Daoy (cell line): ENCODE measurements around the gene HIVEP1. TPM values are rescaled to one million over a fixed set of nuclear protein-coding genes. Genes with fewer than 3 reads are reported as not detected.

Experiments used
- DNase-seq: peaks from one replicate; pipeline ENCODE4 v3.0.0-alpha.2; 2015; ENCODE audit warnings: low read depth
- total RNA-seq: library from RNA; depleted of rRNA; stranded (reverse); fragments of >200 nt; shearing (Covaris generic); gene quantifications from 2 replicates; pipeline ENCODE4 v1.2.3, GENCODE V29; 2014; rRNA removed

Gene HIVEP1
- total RNA-seq, 1 experiment from 2014 or later = 11.9 TPM

DNA sequence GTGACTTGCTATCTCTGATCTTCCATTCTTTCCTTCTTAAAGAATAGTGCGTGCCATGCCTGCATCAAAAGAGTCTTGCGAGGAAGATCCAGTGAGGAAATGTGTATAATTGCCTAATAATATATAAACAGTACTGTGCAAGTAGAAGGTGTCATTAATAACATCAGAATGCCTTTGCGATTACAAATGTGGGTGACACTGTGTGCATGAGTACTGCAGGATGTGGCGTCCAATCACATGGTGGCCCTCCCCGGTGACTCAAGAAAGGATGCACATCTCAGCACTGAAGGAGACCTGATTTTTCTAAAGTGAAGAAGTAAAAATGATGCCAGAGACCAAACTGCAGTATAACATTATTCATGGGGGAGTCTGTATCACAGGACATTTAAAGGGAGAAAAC is 170.6 kb downstream of the HIVEP1 start:
- peak; percentile 66 for DNase-seq

DNA sequence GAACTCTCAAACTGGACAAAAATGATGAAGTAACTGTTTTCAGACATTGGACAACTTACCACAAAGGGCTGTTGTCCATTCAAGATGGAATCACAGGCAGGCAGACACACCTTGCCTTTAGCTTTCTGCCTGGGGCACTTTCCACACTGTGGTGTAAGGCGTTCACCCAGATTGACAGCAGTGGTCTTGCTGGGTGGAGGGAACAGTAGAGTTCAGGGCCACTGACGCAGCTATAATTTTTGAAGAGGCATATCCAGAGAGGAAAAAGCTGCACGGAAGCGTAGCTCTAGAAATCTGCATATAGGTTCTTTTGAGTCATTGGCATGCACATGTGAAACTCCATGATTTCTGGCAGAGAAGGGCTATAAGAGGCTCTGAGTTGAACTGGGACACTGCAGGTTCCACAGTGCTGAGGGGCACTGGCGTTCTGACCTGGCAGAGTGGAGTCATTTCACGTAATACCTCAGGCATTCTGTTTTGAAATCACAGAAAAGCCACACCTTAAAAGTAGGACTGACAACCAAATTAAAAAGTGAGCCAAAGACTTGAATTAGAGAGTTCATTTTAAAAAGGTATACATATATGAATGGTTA is 173.1 kb downstream of the HIVEP1 start:
- no peak for DNase-seq

DNA sequence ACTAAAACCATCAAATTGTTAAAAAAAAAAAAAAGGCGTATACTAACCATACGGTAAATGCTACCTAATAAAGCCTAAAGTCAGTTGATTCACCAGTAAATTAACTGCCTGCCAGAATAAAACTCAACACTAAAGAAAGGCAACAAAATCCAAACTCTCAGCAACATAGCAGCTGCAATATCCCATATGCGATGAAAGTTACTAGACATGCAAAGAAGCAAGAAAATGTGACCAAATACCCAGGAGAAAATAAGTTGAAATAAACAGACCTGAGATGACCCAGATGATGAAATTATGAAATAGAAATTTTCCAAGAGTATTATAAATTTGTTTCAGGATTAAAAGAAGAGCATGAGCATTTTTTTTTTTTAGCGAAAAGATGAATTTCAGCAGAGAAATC is 174.4 kb downstream of the HIVEP1 start:
- DNase-seq = no peak

DNA sequence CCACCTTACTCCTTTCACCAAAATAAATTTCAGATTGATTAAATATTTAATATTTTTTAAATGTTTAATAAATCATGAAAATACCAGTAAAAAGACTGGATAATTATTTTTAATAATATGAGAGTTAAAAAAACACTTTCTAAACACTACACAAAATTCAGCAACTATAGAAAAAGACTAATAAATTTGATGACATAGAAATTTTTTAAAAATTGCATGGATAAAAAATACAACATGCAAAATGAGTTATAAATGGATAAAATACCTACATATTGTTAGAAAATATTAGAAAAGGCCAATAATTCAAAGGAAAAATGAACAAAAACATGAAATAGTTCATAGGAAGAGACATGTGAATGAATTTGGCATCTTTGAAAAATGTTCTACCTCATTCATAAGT is 177.0 kb downstream of the HIVEP1 start:
- DNase-seq = no peak

DNA sequence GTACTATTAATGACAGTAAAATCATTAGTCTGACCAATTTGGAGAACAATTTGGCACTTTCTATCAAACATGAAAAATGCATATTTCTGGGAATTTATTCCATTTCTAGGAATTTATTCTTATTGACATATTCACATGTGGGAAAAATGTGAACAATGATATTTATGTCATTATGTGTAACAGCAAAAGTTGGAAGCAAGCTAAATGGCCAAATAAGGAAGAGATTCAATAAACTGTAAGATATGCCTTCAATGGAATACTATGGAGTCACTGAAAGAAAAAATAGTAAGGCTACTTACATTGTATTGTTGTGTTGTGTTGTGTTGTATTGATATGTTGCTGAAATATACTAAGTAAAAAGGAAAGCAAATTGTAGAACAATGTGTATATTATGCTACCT is 177.5 kb downstream of the HIVEP1 start:
- no peak for DNase-seq

DNA sequence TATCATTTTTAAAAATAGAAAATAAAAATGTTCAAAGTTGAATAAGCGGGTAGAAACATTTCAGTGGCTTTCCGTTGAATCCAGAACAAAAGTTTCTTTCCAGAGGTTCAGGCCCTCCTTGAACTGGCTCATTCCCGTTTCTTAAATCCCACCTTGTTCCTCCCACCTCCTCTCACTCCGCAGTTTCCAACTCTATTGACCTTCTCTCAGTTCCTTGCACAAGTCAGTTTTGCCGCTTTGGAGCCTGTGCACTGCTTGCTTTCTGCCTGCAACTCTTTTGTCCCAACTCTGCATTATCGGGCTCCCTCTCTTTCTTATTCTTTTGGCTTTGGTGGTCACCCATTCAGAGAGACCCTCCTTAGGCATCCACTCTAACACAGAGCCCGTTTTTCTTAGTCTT is 178.1 kb downstream of the HIVEP1 start:
- DNase-seq = no peak

DNA sequence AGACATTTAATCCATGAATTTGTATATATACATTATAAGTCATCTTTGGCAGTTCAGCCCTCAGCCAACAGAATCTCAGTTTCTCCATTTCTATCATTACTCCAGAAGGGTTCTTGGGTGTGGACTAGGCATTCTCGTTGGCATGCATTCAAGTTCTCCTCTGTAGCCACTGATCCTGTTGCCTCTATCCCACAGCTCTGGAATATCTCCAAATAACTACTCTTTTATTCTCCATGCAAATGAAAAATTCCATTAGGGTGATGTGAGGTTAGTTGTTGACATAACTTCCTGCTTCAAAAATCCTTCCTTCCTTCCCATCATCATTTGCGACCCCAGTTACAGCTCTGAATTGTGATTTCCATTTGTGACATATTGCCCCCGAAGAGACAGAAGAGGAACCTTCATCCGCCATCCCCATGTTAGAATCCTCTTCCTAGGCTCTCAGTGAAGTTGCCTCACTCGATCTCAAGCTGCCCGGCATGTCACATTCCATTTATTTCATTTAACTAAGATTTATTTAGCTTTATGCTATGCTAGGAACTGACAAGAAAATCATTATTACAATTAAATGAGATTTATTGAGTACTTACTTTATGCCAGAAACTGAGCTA is 184.3 kb downstream of the HIVEP1 start:
- peak; percentile 53 for DNase-seq

DNA sequence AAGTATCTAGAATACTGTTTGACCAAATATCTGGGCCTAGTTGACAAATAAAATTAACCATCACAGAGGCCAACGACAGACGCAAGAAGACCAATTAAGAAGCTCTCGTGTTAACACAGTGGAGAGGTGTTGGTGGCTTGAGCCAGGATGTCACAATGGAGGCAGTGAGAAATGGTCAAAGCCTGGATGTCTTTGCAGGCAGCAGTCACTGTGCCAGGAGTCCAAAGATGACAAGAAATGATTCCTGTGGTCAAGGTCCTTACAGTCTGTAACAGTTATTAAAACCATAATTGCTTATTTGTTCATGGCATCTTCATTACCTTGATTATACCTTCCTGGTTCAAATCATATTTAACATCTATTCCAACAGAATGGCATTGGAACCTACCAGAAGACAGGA is 186.7 kb downstream of the HIVEP1 start:
- DNase-seq = no peak

DNA sequence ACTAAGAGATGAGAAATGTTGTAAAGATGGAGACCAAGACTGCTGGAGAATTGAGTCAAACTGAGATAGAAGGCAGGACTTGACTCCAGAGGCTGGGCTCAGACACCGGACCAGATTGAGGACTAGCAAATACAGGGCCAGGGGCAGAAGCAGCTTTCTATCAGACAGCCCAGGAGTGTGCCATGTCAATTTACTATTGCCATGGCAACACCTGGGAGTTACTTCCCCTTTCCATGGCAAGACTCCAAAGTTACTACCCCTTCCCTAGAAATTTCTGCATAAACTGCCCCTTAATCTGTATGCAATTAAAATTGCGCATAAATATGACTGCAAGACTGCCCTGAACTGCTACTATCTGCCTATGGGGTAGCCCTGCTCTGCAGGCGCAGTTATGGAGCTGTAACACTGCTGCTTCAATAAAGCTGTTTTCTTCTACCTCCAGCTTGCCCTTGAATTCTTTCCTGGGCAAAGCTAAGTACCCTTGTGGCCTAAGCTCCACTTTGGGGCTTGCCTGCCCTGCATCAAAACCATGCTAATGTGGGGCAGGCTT is 188.0 kb downstream of the HIVEP1 start:
- DNase-seq = no peak

DNA sequence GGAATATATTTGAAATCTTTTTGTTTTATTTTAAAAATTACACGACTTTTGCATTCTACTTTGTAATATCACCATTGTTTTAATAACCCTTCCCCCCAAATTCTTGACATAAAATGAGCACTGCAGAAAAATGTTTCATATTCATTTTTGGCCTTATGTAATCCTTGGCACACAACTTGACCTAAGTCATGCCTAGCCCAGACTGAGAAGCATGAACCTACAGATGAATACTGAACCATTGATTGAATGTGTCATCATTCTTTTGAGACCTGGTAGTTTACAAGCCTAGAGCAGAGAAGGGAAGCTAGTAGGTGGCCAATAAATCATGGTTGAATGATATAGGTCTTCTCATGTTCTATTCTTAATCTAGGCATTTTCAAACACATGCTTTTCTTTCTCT is 188.6 kb downstream of the HIVEP1 start:
- DNase-seq = no peak

DNA sequence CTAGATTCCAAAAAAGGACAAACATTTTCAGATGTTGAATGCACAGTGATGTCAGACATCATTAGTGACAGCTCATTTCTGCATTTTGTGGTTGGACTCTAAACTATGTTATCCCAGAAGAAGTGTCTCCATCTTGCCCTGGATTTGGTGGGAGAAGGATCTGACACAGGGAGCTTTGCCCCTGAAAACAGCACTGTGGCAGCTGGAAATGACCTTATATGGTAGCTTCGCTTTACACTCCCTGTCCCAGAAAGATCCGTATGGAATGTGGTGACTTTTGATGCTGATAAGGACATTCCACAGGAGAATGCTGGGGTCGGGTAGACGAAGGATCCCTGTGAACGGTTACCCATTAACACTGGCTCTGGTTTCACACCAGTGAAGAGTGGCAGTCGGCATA is 190.9 kb downstream of the HIVEP1 start:
- DNase-seq = peak; percentile 69

DNA sequence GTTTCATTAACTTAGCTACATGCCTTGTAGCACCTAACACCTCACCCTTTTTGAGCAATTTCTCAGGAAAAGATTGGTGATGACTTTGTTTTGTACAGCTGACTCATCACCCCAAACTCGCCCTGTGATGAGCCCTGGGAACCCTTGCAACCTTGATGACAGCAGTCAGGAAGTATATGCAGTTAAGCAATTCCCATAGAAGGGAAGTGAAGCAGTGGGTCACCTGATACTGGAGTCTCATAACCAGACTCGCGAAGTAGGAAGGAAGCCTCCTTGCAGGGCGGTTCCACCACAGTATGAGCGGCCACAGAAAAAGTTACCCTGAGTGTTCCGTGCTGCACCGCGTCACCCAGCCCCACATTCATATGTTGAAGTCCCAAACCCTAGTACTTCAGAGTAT is 196.1 kb downstream of the HIVEP1 start:
- peak; percentile 54 for DNase-seq

DNA sequence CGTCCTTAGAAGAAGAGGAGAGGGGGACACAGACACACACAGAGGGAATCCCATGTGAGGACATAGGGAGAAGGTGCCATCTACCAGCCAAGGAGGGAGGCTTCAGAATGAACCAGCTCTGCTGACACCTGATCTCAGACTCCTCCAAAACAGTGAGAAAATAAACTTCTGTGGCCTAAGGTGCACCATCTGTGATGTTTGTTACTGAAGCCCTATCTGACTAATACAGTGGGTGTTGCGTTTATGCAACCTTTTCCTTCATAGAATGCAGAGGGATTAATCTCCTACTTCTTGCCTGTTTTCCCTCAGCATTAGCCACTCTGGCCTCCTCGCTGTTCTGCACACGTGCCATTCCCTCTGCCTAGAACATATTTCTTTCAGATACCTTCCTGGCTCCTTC is 196.6 kb downstream of the HIVEP1 start:
- DNase-seq = no peak

Other genes with a start within 250 kb of the HIVEP1 start
- 2.5 and 2.8 TPM in 2 replicates for gene ADTRP, start 233.5 kb upstream of the HIVEP1 start, total RNA-seq